Peyer's patch (tissue), 4 donors: ENCODE results near the gene UCHL5.

Experiments used
- CTCF ChIP-seq, 6 experiments: fragments of 450-650 bp in 4 of 6; fragments of 200-600 bp in 2 of 6; sonication (generic) in 1 of 6; IDR thresholded peaks; one replicate each; pipeline ENCODE4 v1.5.1; 2017 to 2019; ENCODE audit warnings: antibody characterized with exemption in 6 of 6, mild to moderate bottlenecking in 3 of 6, moderate library complexity in 1 of 6
- POLR2A ChIP-seq, 2 donors: fragments of 450-650 bp; IDR thresholded peaks; one replicate each; pipeline ENCODE4 v1.5.1; 2017; ENCODE audit warnings: antibody characterized with exemption in 2 of 2, mild to moderate bottlenecking in 2 of 2, moderate library complexity in 2 of 2

- no peak for TF ChIP-seq POLR2A (IDR thresholded peaks at IDR 0.05)
- no peak for TF ChIP-seq CTCF (IDR thresholded peaks at IDR 0.05)
Measured at GRCh38 chr1:193086342-193086741, 27.2 kb upstream of the UCHL5 start.
